ENCODE results near the gene CALCOCO1. TPM values are rescaled to one million over a fixed set of nuclear protein-coding genes. Genes with fewer than 3 reads are reported as not detected.

Gene CALCOCO1
- total and polyA plus RNA-seq, 2 of the 8 experiments (the other 6 are each of a cell fraction or from before 2014, with no cell fraction given), result 20.3 to 39.3 TPM

- no peak overlapping the region for H3K4me3 ChIP-seq (ENCODE audit: extremely low read depth in 1 of 4, insufficient read depth in 2 of 4, low read depth in 3 of 4, low read length in 4 of 4)
- H2AK5ac ChIP-seq (ENCODE audit: low read depth, low read length), result no peak overlapping the region
- no peak overlapping the region for H2BK120ac ChIP-seq (replicated peaks; ENCODE audit: low read depth, low read length)
- peaks cover 11% of the 10 kb centered on the region for H3K23me2 ChIP-seq (ENCODE audit: low read depth, low read length)
- H3K4me1 ChIP-seq (replicated peaks in 1 of 4; ENCODE audit: control insufficient read depth in 3 of 4, insufficient read depth in 4 of 4, low read length in 3 of 4), result peaks cover 3 to 17% (median 9%) of the 10 kb centered on the region in 4 experiments
- H3K4me2 ChIP-seq (ENCODE audit: insufficient read depth in 1 of 2, low read depth in 2 of 2, low read length in 2 of 2), result no peak overlapping the region
- no peak overlapping the region for H3K9ac ChIP-seq (replicated peaks in 1 of 4; ENCODE audit: extremely low read depth in 1 of 4, low read depth in 3 of 4, low read length in 3 of 4)
- no peaks in the 10 kb centered on the region for H3K79me1 ChIP-seq (ENCODE audit: low read depth, low read length)
- POLR2A ChIA-PET (ENCODE audit: partially characterized antibody), result interaction anchor here (0.6 to 1.7 kb wide), 5 partner anchors 22 to 47 kb away, joined by 3 to 12 read pairs (median 4); partner anchors contain the start of gene ATP5MC2
- no peak overlapping the region for H4K91ac ChIP-seq (replicated peaks; ENCODE audit: insufficient read length, low read length)
- no peak overlapping the region for H3K14ac ChIP-seq (ENCODE audit: insufficient read length)
- H2BK20ac ChIP-seq (ENCODE audit: low read length), result no peak overlapping the region
- H3K23ac ChIP-seq (ENCODE audit: insufficient read length), result no peak overlapping the region
- no peak for DNase-seq (ENCODE audit: low read depth in 1 of 2, low spot score in 2 of 2)
- H2AFZ ChIP-seq (ENCODE audit: low read length), result no peak overlapping the region
- no peaks in the 10 kb centered on the region for H3K79me2 ChIP-seq (ENCODE audit: control insufficient read depth in 1 of 2, insufficient read depth in 2 of 2, low read length in 2 of 2)
- no peaks in the 10 kb centered on the region for H3K9me3 ChIP-seq (ENCODE audit: insufficient read depth in 2 of 2, low read depth in 1 of 2, low read length in 1 of 2)
- no peak overlapping the region for H3K27ac ChIP-seq (ENCODE audit: low read depth, low read length)
- WGBS, 2 experiments (ENCODE audit: extremely low coverage in 1 of 2, insufficient coverage in 1 of 2, insufficient read length in 1 of 2, insufficient replicate concordance in 2 of 2, low coverage in 1 of 2, low lambda C conversion rate in 2 of 2, missing lambda C conversion rate in 1 of 2), result 93% methylated on average over 3 of the region's 3 CpGs; no CpG with 5 or more reads in 1 of the 2 experiments
- H3K36me3 ChIP-seq (ENCODE audit: control insufficient read depth in 2 of 4, insufficient read depth in 4 of 4, low read length in 3 of 4), result no peaks in the 10 kb centered on the region
- H4K5ac ChIP-seq (ENCODE audit: insufficient read length, low read depth, low read length), result no peak overlapping the region
- H3K27me3 ChIP-seq (replicated peaks in 1 of 4; ENCODE audit: control insufficient read depth in 3 of 4, extremely low read depth in 1 of 4, insufficient read depth in 3 of 4, low read length in 3 of 4), result peaks cover 8 to 39% (median 34%) of the 10 kb centered on the region in 4 experiments
- no peak overlapping the region for H3K18ac ChIP-seq (ENCODE audit: extremely low read depth, low read length)
- no peak overlapping the region for H4K8ac ChIP-seq (ENCODE audit: extremely low read depth, insufficient read depth, low read length)
- peak overlapping the region; percentile 56; the same call in 1 of the 2 replicates for H2BK12ac ChIP-seq (ENCODE audit: low read depth, low read length)
- no peak overlapping the region for H2BK15ac ChIP-seq (ENCODE audit: low read length)
- FAIRE-seq, result no peak
- CTCF ChIA-PET (ENCODE audit: partially characterized antibody), result interaction anchor here (0.7 to 7.1 kb wide), 13 partner anchors 8 to 156 kb away, joined by 3 to 194 read pairs (median 6); partner anchors contain the start of gene CALCOCO1
- no peak overlapping the region for H3K4ac ChIP-seq (replicated peaks; ENCODE audit: insufficient read length, low read depth, low read length)
- H3K56ac ChIP-seq (replicated peaks; ENCODE audit: insufficient read length, low read depth, low read length), result no peak overlapping the region
- H4K20me1 ChIP-seq (replicated peaks in 1 of 2; ENCODE audit: control insufficient read depth in 1 of 2, insufficient read depth in 2 of 2, low read length in 2 of 2), result no peaks in the 10 kb centered on the region
- no peak overlapping the region for H2BK5ac ChIP-seq (ENCODE audit: low read depth, low read length)
- no peak for TF ChIP-seq JUND (IDR thresholded peaks at IDR 0.05; ENCODE audit: low read length)
- no peak for TF ChIP-seq CHD1 (IDR thresholded peaks at IDR 0.05; ENCODE audit: low read depth, low read length)
These were observed 28.1 kb downstream of the CALCOCO1 start for GRCh38 chr12:53698948-53699677.
